Activated naive CD4-positive, alpha-beta T cell treated with anti-CD3 and anti-CD28 coated beads, Interleukin-2, amount 50 U/mL, for 72 hours (primary cell): ENCODE results near the gene FREM1. TPM values are rescaled to one million over a fixed set of nuclear protein-coding genes. Genes with fewer than 3 reads are reported as not detected.

Experiments
- ATAC-seq, 2 donors: fragments of 150-1000 bp; cut with Tn5 transposase; 2 replicates each; pipeline ENCODE4 v1.10.0; 2021; ENCODE audit warnings: mild to moderate bottlenecking in 2 of 2, moderate library complexity in 2 of 2
- DNase-seq, 2 donors: peaks; one replicate each; pipeline ENCODE4 v3.0.0; 2021 to 2022; ENCODE audit warnings: low spot score in 2 of 2
- H3K27ac Mint-ChIP-seq, 2 donors: one replicate each; pipeline ENCODE4 v1.8.0; 2022; ENCODE audit warnings: mild to moderate bottlenecking in 2 of 2, mixed read lengths in 2 of 2
- H3K36me3 Mint-ChIP-seq, 2 donors: one replicate each; pipeline ENCODE4 v1.8.0; 2022; ENCODE audit warnings: mixed read lengths in 2 of 2
- H3K9me3 Mint-ChIP-seq, 2 donors: one replicate each; pipeline ENCODE4 v1.8.0; 2022; ENCODE audit warnings: mixed read lengths in 2 of 2
- total RNA-seq, 2 donors: library from RNA; stranded (reverse); gene quantifications; one replicate each; pipeline ENCODE4 v1.2.3, GENCODE V29; 2022

FREM1 gene
- total RNA-seq, 2 donors from 2014 or later, result 0.23 TPM; not detected in 1

DNA sequence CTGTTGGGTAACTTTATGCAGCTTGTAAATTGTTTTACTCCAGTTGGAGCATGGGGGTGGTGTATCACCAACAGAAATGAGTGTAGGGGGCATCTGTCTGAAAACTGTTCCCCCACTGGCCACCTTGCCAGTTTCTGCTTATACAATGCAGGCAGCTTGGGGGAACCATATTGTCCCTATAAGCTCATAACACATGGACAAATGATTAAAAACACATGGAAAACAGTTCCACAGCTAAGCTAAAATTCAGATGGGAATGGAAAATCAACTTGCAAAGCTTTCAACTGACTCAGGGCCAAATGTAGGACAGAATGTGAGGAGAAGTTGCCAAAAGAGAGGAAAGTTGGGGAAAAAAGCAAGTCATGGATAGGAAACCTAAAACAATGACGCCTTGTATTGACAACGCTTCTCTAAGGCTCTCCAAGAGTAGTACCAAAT is 179.7 kb downstream of the FREM1 start:
- no peak overlapping the region for H3K27ac Mint-ChIP-seq
- no peaks in the 10 kb centered on the region for H3K9me3 Mint-ChIP-seq
- ATAC-seq, result no peak
- no peaks in the 10 kb centered on the region for H3K36me3 Mint-ChIP-seq
- no peak for DNase-seq

DNA sequence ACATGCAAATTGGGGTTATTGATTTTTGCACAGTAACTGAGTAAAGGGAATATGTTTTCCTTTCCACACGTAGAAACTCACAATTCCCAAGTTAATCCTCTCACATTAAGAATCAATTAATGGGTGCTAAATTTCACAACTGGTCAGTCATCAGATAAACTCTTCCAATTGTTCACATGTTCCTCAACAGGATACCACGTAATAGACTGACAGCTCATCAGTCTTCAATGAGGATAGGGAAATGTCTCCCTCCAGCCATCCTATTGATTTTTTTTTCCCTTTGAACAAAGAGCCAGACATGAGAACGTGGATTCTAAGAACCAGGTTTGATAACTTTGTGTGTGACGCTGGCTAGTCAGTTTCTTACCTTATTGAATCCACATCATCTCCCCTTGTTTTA is 186.9 kb downstream of the FREM1 start:
- Mint-ChIP-seq H3K36me3 (no peaks in the 10 kb centered on the region), H3K27ac (no peak overlapping the region), H3K9me3 (no peaks in the 10 kb centered on the region)
- DNase-seq, result no peak
- no peak for ATAC-seq

- Mint-ChIP-seq H3K27ac (no peak within 1 kb of the TSS), H3K36me3 (no peaks in the 10 kb centered on the region), H3K9me3 (no peaks in the 10 kb centered on the region)
- DNase-seq (no peak), ATAC-seq (no peak)
Observed at GRCh38 chr9:14722391-14723035, 187.7 kb downstream of the FREM1 start, which contains the start of gene CER1. Gene CER1, minus strand, starts transcription at chr9:14722733. Its CDS starts 61 bp downstream, at chr9:14722672.

DNA sequence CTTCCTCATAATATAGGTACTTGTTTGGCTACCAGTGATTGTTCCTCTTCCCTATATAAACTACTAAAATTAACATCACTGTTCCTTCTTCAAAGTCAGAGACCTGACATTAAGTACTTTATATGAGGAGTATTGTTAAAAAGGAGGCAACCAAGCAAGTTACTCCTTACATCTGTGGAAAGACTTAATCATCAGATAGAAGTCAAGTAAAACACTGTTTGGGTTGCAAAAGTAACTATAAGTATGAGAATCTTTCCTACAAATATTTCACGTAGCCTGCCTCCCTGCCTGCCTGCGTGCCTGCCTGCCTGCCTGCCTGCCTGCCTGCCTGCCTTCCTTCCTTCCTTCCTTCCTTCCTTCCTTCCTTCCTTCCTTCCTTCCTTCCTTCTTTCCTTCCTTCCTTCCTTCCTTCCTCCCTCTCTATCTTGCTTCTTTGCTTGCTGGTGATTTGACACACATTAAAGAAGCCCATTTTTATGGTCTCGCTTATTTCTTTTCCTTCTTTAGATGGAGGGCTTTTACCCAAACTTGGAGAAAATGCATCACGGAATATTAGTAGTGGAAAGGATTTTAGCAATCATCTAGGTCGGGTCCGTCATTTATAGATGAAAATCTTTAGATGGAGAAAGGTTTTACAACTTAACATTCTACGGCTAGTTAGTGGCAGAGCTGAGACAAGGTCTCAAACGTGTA is 190.9 kb downstream of the FREM1 start:
- H3K27ac Mint-ChIP-seq, result no peak overlapping the region
- H3K9me3 Mint-ChIP-seq, result no peaks in the 10 kb centered on the region
- DNase-seq, result no peak
- no peaks in the 10 kb centered on the region for H3K36me3 Mint-ChIP-seq
- ATAC-seq, result no peak

GRCh38 chr9:14715102-14715501 is 195.1 kb downstream of the FREM1 start:
- Mint-ChIP-seq H3K27ac (no peak overlapping the region), H3K36me3 (peaks cover 0 to 3% of the 10 kb centered on the region in 2 donors), H3K9me3 (peaks cover 0 to 2% of the 10 kb centered on the region in 2 donors)
- ATAC-seq (no peak), DNase-seq (no peak)

- peaks cover 4 to 7% of the 10 kb centered on the region in 2 donors for H3K36me3 Mint-ChIP-seq
- ATAC-seq (no peak), DNase-seq (no peak)
- H3K9me3 Mint-ChIP-seq, result peaks cover 6% of the 10 kb centered on the region in 2 donors
- no peak overlapping the region for H3K27ac Mint-ChIP-seq
Observed at GRCh38 chr9:14713187-14713767, 197.0 kb downstream of the FREM1 start.

DNA sequence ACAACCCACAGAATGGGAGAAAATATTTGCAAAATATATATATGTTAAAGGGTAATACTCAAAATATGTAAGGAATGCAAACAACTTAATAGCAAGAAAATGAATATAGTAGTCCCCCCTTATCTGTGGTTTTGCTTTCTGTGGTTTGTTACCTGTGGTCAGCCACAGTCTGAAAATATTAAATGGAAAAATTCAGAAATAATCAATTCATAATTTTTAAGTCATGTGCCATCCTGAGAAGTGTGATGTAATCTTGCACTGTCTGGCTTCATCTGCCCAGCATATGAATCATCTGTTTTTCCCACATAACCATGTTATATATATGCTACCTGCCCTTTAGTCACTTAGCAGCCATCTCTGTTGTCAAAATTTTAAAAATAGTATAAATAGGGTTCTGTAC is 199.4 kb downstream of the FREM1 start:
- no peak for ATAC-seq
- DNase-seq, result no peak
- peaks cover 13% of the 10 kb centered on the region in 2 donors for H3K9me3 Mint-ChIP-seq

GRCh38 chr9:14706530-14707140 is 203.6 kb downstream of the FREM1 start:
- Mint-ChIP-seq H3K9me3 (peaks cover 21 to 22% of the 10 kb centered on the region in 2 donors), H3K27ac (no peak overlapping the region), H3K36me3 (peaks cover 16 to 20% of the 10 kb centered on the region in 2 donors)
- DNase-seq (no peak), ATAC-seq (no peak)

More for the DNA sequence above, 199.4 kb downstream of the FREM1 start:
- Mint-ChIP-seq H3K36me3 (peaks cover 9 to 13% of the 10 kb centered on the region in 2 donors), H3K27ac (no peak overlapping the region)

DNA sequence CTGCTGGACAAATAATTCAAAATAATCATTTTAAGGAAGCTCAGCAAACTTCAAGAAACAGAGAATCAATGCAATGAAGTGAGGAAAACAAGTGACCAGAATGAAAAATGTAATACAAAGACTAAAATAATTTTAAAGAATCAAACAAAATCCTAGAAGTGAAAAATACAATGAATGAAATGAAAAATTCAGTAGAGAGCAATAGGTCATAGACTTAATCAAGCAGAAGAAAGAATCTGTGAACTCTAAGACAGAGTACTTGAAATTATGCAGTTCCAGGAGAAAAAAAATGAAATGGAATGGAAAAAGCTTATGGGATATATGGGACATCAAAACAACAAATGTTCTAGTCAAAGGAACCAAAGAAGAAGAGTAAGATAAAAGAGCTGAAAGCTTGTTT is 205.1 kb downstream of the FREM1 start:
- H3K27ac Mint-ChIP-seq, result no peak overlapping the region
- DNase-seq (no peak), ATAC-seq (no peak)
- H3K9me3 Mint-ChIP-seq, result peaks cover 19 to 22% of the 10 kb centered on the region in 2 donors
- H3K36me3 Mint-ChIP-seq, result peaks cover 13 to 20% of the 10 kb centered on the region in 2 donors

DNA sequence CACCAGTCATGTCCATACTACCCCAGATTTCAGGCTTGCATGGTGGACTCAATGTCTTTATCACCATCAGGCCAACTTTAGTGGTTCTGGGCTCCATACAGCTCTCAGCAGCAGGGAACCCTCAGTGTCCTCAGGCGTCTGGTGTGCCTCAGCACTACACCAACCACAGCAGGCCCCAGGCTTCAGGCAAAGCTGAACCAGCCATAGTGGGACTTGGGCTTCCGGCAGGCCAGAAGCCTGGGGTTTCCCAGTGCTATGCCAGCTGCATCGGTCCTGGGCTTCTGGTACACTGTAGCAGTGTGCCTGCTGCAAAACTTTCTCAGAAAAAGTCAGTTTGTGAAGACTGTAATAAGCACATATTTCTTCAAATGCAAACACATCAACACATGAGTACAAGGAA is 205.9 kb downstream of the FREM1 start:
- no peak for ATAC-seq
- Mint-ChIP-seq H3K27ac (no peak overlapping the region), H3K9me3 (peaks cover 18 to 22% of the 10 kb centered on the region in 2 donors), H3K36me3 (peaks cover 12 to 18% of the 10 kb centered on the region in 2 donors)
- DNase-seq, result no peak

GRCh38 chr9:14702200-14702720 is 208.0 kb downstream of the FREM1 start:
- peaks cover 15 to 17% of the 10 kb centered on the region in 2 donors for H3K9me3 Mint-ChIP-seq
- H3K27ac Mint-ChIP-seq, result no peak overlapping the region
- no peak for DNase-seq
- peaks cover 7 to 13% of the 10 kb centered on the region in 2 donors for H3K36me3 Mint-ChIP-seq
- ATAC-seq, result no peak

DNA sequence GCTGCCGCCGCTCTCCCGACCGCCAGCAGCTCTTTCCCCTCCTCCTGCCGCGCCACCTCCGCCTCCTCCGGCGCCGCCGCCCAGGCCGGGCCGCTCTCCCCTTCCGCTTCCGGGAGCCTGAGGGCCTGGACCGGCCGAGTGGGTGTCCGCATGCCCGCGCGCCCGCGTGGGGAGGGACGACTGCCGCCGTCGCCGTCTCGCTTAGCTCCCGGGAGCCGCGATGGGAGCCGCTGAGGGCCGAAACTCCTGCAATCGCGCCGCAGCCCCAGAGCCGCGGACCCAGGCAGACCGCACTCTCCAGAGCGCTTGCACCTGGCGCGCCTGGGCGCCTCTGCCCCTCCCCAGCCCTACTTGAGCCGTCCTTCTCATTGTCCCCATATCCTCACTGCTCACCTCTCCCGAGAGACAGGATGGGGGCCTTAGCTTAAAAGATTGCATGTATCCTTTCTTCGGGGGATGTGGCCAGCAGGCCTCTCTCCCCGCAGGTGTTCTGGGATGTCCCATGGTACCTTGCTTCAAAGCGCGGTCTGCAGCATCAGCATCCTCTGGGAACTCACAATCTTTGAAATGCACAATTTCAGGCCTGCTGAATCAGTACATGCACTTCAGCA is 216.9 kb downstream of the FREM1 start, which contains the start of gene ZDHHC21:
Gene ZDHHC21 (minus strand): TSS at position 182 of the 611 bp plus-strand sequence. CDS start 19,092 bp downstream, outside the sequence.
- DNase-seq (peak; percentile 65 to 75), ATAC-seq (peak; percentile 90 to 96)
- peaks cover 20 to 22% of the 10 kb centered on the region in 2 donors for H3K36me3 Mint-ChIP-seq
- no peaks in the 10 kb centered on the region for H3K9me3 Mint-ChIP-seq
- peak within 1 kb of the TSS; percentile 90 to 97 for H3K27ac Mint-ChIP-seq

GRCh38 chr9:14692470-14693250 is 217.6 kb downstream of the FREM1 start:
- ATAC-seq, result peak; percentile 59 to 67

DNA sequence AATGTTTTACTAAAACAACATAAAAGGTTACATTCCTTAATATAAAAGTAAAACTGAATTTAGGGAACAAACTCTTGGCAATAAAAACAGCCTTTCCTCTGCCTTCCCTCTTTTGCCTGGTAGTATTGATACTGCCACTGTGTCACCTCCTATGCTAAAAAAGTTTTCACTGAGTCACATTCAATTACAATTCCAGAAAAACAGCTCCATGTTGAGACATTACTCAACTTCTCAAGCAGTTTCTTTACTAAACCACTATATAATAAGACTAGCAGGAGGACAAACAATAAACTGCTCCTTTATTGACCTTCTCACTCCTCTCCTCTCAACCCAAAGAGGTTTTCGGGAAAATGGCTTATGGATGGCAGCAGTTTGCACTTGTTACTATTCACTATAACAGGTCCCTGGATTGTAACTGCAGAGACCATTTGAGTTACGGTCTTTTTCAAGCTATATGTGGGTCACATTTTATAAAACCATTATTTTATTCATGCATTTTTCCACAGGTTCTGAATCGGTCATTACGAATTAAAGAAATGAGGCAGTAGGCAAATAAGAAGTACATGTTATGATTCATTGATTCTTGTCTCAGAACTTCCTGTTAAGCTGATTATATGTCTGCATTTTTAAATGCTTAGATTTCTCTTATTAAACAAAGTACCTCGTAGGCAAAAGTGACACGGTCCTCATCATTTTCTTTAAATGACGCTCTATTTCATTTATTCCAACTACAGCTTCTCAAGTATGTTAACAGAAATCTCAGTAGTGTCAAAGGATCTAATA is 219.1 kb downstream of the FREM1 start:
- Mint-ChIP-seq H3K9me3 (no peaks in the 10 kb centered on the region), H3K36me3 (peaks cover 23 to 28% of the 10 kb centered on the region in 2 donors), H3K27ac (peak overlapping the region in 1 of 2 donors; percentile 53)
- ATAC-seq, result no peak
- no peak for DNase-seq

More at GRCh38 chr9:14692470-14693250, 217.6 kb downstream of the FREM1 start:
- no peak for DNase-seq
- Mint-ChIP-seq H3K36me3 (peaks cover 23 to 27% of the 10 kb centered on the region in 2 donors), H3K27ac (peak overlapping the region; percentile 85 to 90), H3K9me3 (no peaks in the 10 kb centered on the region)
